GM13976 (cell line): Measurements from ENCODE around the gene RFX3.

Source experiments
- DNase-seq: peaks from one replicate; pipeline ENCODE4 v3.0.0; 2012; ENCODE audit warnings: low spot score
- CTCF ChIP-seq: IDR thresholded peaks from 2 replicates; pipeline ENCODE4 v1.5.1; 2012; ENCODE audit warnings: borderline replicate concordance, mild to moderate bottlenecking; ENCODE audit not compliant: insufficient read depth; ENCODE audit errors: extremely low read depth, missing control alignments, control extremely low read depth
- in situ Hi-C: fragments of 300-500 bp; cut with MboI; formaldehyde crosslinking; loops from one replicate; pipeline ENCODE4 v1.12.0; 2022; ENCODE audit warnings: low sequenced_read_pairs, mixed read lengths, inconsistent platforms; ENCODE audit not compliant: unreplicated experiment

The RFX3 gene

GRCh38 chr9:3525836-3526164 is at the start of gene RFX3:
TSS of gene RFX3 (minus strand) at chr9:3526001. CDS start at chr9:3395588, 130,413 bp downstream.
- no peak for TF ChIP-seq CTCF
- DNase-seq: peak; percentile 88
- in situ Hi-C loops: no loop called here

- no peak for TF ChIP-seq CTCF
- in situ Hi-C loops: no loop called here
Observed at GRCh38 chr9:3571500-3571899, 45.7 kb upstream of the RFX3 start.

GRCh38 chr9:3569529-3569928 is 43.7 kb upstream of the RFX3 start:
- no peak for TF ChIP-seq CTCF
- DNase-seq: no peak

More at GRCh38 chr9:3571500-3571899, 45.7 kb upstream of the RFX3 start:
- DNase-seq: no peak

GRCh38 chr9:3567988-3568387 is 42.2 kb upstream of the RFX3 start:
- no peak for DNase-seq
- TF ChIP-seq CTCF: no peak
- in situ Hi-C loops: no loop called here

More at GRCh38 chr9:3569529-3569928, 43.7 kb upstream of the RFX3 start:
- in situ Hi-C loops: no loop called here

- DNase-seq: no peak
- no peak for TF ChIP-seq CTCF
- in situ Hi-C loops: no loop called here
Observed at GRCh38 chr9:3553076-3553765, 27.4 kb upstream of the RFX3 start.

- no peak for DNase-seq
- TF ChIP-seq CTCF: no peak
- in situ Hi-C loops: no loop called here
Observed at GRCh38 chr9:3549225-3549624, 23.4 kb upstream of the RFX3 start.

GRCh38 chr9:3548648-3549047 is 22.8 kb upstream of the RFX3 start:
- no peak for DNase-seq
- TF ChIP-seq CTCF: no peak
- in situ Hi-C loops: no loop called here
